ENCODE results near the gene POLR2A. TPM values are rescaled to one million over a fixed set of nuclear protein-coding genes. Genes with fewer than 3 reads are reported as not detected.

POLR2A gene
- total RNA-seq, 4 donors from 2014 or later = 29.5 to 66.4 (median 46.9) TPM

- Histone ChIP-seq H3K9me3 (no peaks in the 10 kb centered on the region), H3K27me3 (peaks cover 0 to 98% (median 43%) of the 10 kb centered on the region in 4 donors), H3K4me3 (peak overlapping the region; percentile 37 to 48 (median 40)), H3K27ac (replicated peaks in 1 of 4) (no peak overlapping the region), H3K36me3 (no peaks in the 10 kb centered on the region), H3K4me1 (peaks cover 64 to 72% (median 68%) of the 10 kb centered on the region in 4 donors)
- WGBS = 7% methylated on average over 23 of the region's 46 CpGs
- intact Hi-C loops (cut with DNase I) = no loop called here
- no peak for DNase-seq (ENCODE audit: extremely low spot score)
- TF ChIP-seq POLR2AphosphoS5 (IDR thresholded peaks at IDR 0.05) (no peak), CTCF (IDR thresholded peaks at IDR 0.05) (no peak)
Observed at GRCh38 chr17:7440113-7440833, 43.9 kb upstream of the POLR2A start.

GRCh38 chr17:7440834-7441195, 43.4 kb upstream of the POLR2A start:
- H3K36me3 ChIP-seq = no peaks in the 10 kb centered on the region
- peaks cover 0 to 98% (median 48%) of the 10 kb centered on the region in 4 donors for H3K27me3 ChIP-seq
- TF ChIP-seq CTCF (IDR thresholded peaks at IDR 0.05) = no peak
- no peak for TF ChIP-seq POLR2AphosphoS5 (IDR thresholded peaks at IDR 0.05)
- TF ChIP-seq EP300 (IDR thresholded peaks at IDR 0.05) = no peak
- no peak for TF ChIP-seq POLR2A (IDR thresholded peaks at IDR 0.05; ENCODE audit: low read depth)
- intact Hi-C loops (cut with DNase I) = no loop called here
- DNase-seq (ENCODE audit: extremely low spot score) = no peak
- H3K27ac ChIP-seq (replicated peaks in 1 of 4) = no peak overlapping the region
- no peaks in the 10 kb centered on the region for H3K9me3 ChIP-seq
- peak overlapping the region in 2 of 4 donors; percentile 37 to 43 for H3K4me3 ChIP-seq
- 23% methylated on average over 12 of the region's 12 CpGs for WGBS
- peaks cover 64 to 72% (median 67%) of the 10 kb centered on the region in 4 donors for H3K4me1 ChIP-seq

- intact Hi-C loops (cut with DNase I) = no loop called here
- no peak overlapping the region for H3K27ac ChIP-seq (replicated peaks in 1 of 4)
- WGBS = 46% methylated on average over 7 of the region's 7 CpGs
- peaks cover 0 to 98% (median 51%) of the 10 kb centered on the region in 4 donors for H3K27me3 ChIP-seq
- H3K36me3 ChIP-seq = no peaks in the 10 kb centered on the region
- no peak for DNase-seq (ENCODE audit: extremely low spot score)
- no peak overlapping the region for H3K4me3 ChIP-seq
- TF ChIP-seq POLR2AphosphoS5 (IDR thresholded peaks at IDR 0.05) = no peak
- no peak for TF ChIP-seq CTCF (IDR thresholded peaks at IDR 0.05)
- no peak for TF ChIP-seq POLR2A (IDR thresholded peaks at IDR 0.05; ENCODE audit: low read depth)
- no peak for TF ChIP-seq EP300 (IDR thresholded peaks at IDR 0.05)
- H3K9me3 ChIP-seq = no peaks in the 10 kb centered on the region
- H3K4me1 ChIP-seq = peaks cover 60 to 69% (median 64%) of the 10 kb centered on the region in 4 donors
Observed at GRCh38 chr17:7441266-7441665, 42.9 kb upstream of the POLR2A start.

- TF ChIP-seq EP300 (IDR thresholded peaks at IDR 0.05) = no peak
- no peak for TF ChIP-seq POLR2AphosphoS5 (IDR thresholded peaks at IDR 0.05)
- TF ChIP-seq POLR2A (IDR thresholded peaks at IDR 0.05; ENCODE audit: low read depth) = no peak
- TF ChIP-seq CTCF (IDR thresholded peaks at IDR 0.05) = no peak
- no peak overlapping the region for H3K27ac ChIP-seq (replicated peaks in 1 of 4)
- 92% methylated on average over 2 of the region's 2 CpGs for WGBS
- intact Hi-C loops (cut with DNase I) = no loop called here
- H3K27me3 ChIP-seq = peaks cover 0 to 99% (median 59%) of the 10 kb centered on the region in 4 donors
- DNase-seq (ENCODE audit: extremely low spot score) = no peak
- H3K9me3 ChIP-seq = no peaks in the 10 kb centered on the region
- H3K4me1 ChIP-seq = peaks cover 51 to 67% (median 62%) of the 10 kb centered on the region in 4 donors
- no peaks in the 10 kb centered on the region for H3K36me3 ChIP-seq
- no peak overlapping the region for H3K4me3 ChIP-seq
Observed at GRCh38 chr17:7442142-7442541, 42.0 kb upstream of the POLR2A start.
